IMR-90 (cell line): ENCODE measurements around the gene DHRS13. TPM values are rescaled to one million over a fixed set of nuclear protein-coding genes. Genes with fewer than 3 reads are reported as not detected.
A peak's percentile ranks its signal among the peaks of the same experiment; 100 is the strongest.

Experiments
- ATAC-seq: fragments of 200-7000 bp; cut with Tn5 transposase; 2 replicates; pipeline ENCODE4 v1.9.1; 2020; ENCODE audit warnings: low read depth, mild to moderate bottlenecking, moderate library complexity
- BruUV-seq: library from RNA; stranded (reverse); fragments of 400-500 nt; replicated peaks from 2 replicates; lab custom pipeline; 2021; lab: Mats Ljungman, UMichigan
- CTCF ChIA-PET: fragments of 300-600 bp; formaldehyde crosslinking; extraction: SDS; loops from one replicate; lab custom pipeline; 2021; ENCODE audit warnings: antibody characterized with exemption; lab: Yijun Ruan, JAX
- POLR2A ChIA-PET: fragments of 300-600 bp; sonication (Branson Sonifier 250); formaldehyde crosslinking; loops from one replicate; lab custom pipeline; 2022; ENCODE audit warnings: antibody characterized with exemption; ENCODE audit not compliant: unreplicated experiment; lab: Charles Lee
- DNase-seq: peaks from one replicate; pipeline ENCODE4 v3.0.0; 2013
- H2AFZ ChIP-seq: replicated peaks from 2 replicates; pipeline ENCODE3; 2013; ENCODE audit warnings: low read length, mild to moderate bottlenecking; ENCODE audit not compliant: poor library complexity
- H2AK5ac ChIP-seq: 2 replicates; pipeline ENCODE4 v1.6.1; 2013; ENCODE audit warnings: low read depth, low read length, inconsistent platforms
- H2AK9ac ChIP-seq: replicated peaks from 2 replicates; pipeline ENCODE3; 2013; ENCODE audit warnings: mild to moderate bottlenecking, low read depth, low read length, moderate library complexity; ENCODE audit not compliant: poor library complexity
- H2BK120ac ChIP-seq: 2 replicates; pipeline ENCODE4 v1.6.1; 2013; ENCODE audit warnings: low read depth, low read length, inconsistent platforms
- H2BK15ac ChIP-seq: 3 replicates; pipeline ENCODE4 v1.6.1; 2013; ENCODE audit warnings: low read depth, low read length, inconsistent platforms
- H2BK20ac ChIP-seq: 2 replicates; pipeline ENCODE4 v1.6.1; 2013; ENCODE audit warnings: low read depth, mild to moderate bottlenecking, inconsistent platforms, low read length, moderate library complexity
- H2BK5ac ChIP-seq: 2 replicates; pipeline ENCODE4 v1.6.1; 2013; ENCODE audit warnings: mild to moderate bottlenecking, low read depth, low read length, inconsistent platforms; ENCODE audit not compliant: poor library complexity, severe bottlenecking
- H3K14ac ChIP-seq: replicated peaks from 2 replicates; pipeline ENCODE4 v1.6.1; 2013; ENCODE audit warnings: low read depth, low read length, inconsistent platforms
- H3K18ac ChIP-seq: 2 replicates; pipeline ENCODE4 v1.6.1; 2013; ENCODE audit warnings: low read depth, low read length, control low read depth
- H3K23ac ChIP-seq: 2 replicates; pipeline ENCODE4 v1.6.1; 2013; ENCODE audit warnings: low read depth, low read length, inconsistent platforms
- H3K27ac ChIP-seq: 2 replicates; pipeline ENCODE4 v1.5.1; 2013; ENCODE audit warnings: mild to moderate bottlenecking, control low read depth, low read length; ENCODE audit not compliant: insufficient read depth
- H3K27me3 ChIP-seq: 2 replicates; pipeline ENCODE4 v1.6.1; 2013; ENCODE audit warnings: low read length; ENCODE audit not compliant: control insufficient read depth, insufficient read depth
- H3K36me3 ChIP-seq: 2 replicates; pipeline ENCODE4 v1.6.1; 2013; ENCODE audit warnings: low read length, mixed read lengths; ENCODE audit not compliant: control insufficient read depth, insufficient read depth
- H3K4ac ChIP-seq: 2 replicates; pipeline ENCODE4 v1.6.1; 2013; ENCODE audit warnings: low read depth, low read length, inconsistent platforms
- H3K4me1 ChIP-seq: 2 replicates; pipeline ENCODE4 v1.6.1; 2013; ENCODE audit warnings: low read length, mixed read lengths; ENCODE audit not compliant: control insufficient read depth, insufficient read depth
- H3K4me2 ChIP-seq: 2 replicates; pipeline ENCODE4 v1.6.1; 2013; ENCODE audit warnings: low read depth, mild to moderate bottlenecking, control low read depth, low read length, moderate library complexity
- H3K4me3 ChIP-seq: 2 replicates; pipeline ENCODE4 v1.5.1; 2013; ENCODE audit warnings: low read depth, mild to moderate bottlenecking, control low read depth, low read length, moderate library complexity; ENCODE audit not compliant: insufficient read depth
- H3K56ac ChIP-seq: 2 replicates; pipeline ENCODE4 v1.6.1; 2013; ENCODE audit warnings: low read length, inconsistent platforms; ENCODE audit not compliant: insufficient read depth; ENCODE audit errors: extremely low read depth
- H3K79me1 ChIP-seq, 2 experiments: 2 replicates each; pipeline ENCODE4 v1.6.1; 2013; ENCODE audit warnings: low read length in 2 of 2, inconsistent platforms in 1 of 2, low read depth in 1 of 2
- H3K9ac ChIP-seq: 2 replicates; pipeline ENCODE4 v1.6.1; 2013; ENCODE audit warnings: low read depth, low read length, control low read depth
- H3K9me1 ChIP-seq: 2 replicates; pipeline ENCODE4 v1.6.1; 2013; ENCODE audit warnings: low read length, inconsistent platforms; ENCODE audit not compliant: insufficient read depth
- H3K9me3 ChIP-seq: 2 replicates; pipeline ENCODE4 v1.6.1; 2013; ENCODE audit warnings: low read length; ENCODE audit not compliant: control insufficient read depth, insufficient read depth
- H4K20me1 ChIP-seq: 2 replicates; pipeline ENCODE4 v1.6.1; 2013; ENCODE audit warnings: low read length, inconsistent platforms; ENCODE audit not compliant: insufficient read depth
- H4K5ac ChIP-seq: 2 replicates; pipeline ENCODE4 v1.6.1; 2013; ENCODE audit warnings: mild to moderate bottlenecking, low read depth, low read length, control low read depth
- H4K8ac ChIP-seq, 2 experiments: 2 replicates each; pipeline ENCODE4 v1.6.1; 2013; ENCODE audit warnings: low read depth in 2 of 2, low read length in 2 of 2, control low read depth in 1 of 2, inconsistent platforms in 1 of 2
- H4K91ac ChIP-seq: 2 replicates; pipeline ENCODE4 v1.6.1; 2013; ENCODE audit warnings: low read depth, low read length, inconsistent platforms; ENCODE audit not compliant: insufficient read depth
- CEBPB ChIP-seq: IDR thresholded peaks from 2 replicates; pipeline ENCODE4 v1.6.1; 2012; ENCODE audit warnings: low read depth, low read length, improper control_type of control experiment
- FOS ChIP-seq: fragments of 150-350 bp; IDR thresholded peaks from 2 replicates; pipeline ENCODE4 v1.6.1; 2016; ENCODE audit warnings: low read depth, low read length
- MAFK ChIP-seq: IDR thresholded peaks from 2 replicates; pipeline ENCODE4 v1.6.1; 2012; ENCODE audit warnings: low read depth, low read length, improper control_type of control experiment
- NFE2L2 ChIP-seq: fragments of 150-350 bp; IDR thresholded peaks from 2 replicates; pipeline ENCODE4 v1.6.1; 2016; ENCODE audit warnings: low read depth, mild to moderate bottlenecking, low read length
- RAD21 ChIP-seq: IDR thresholded peaks from 2 replicates; pipeline ENCODE4 v1.6.1; 2012; ENCODE audit warnings: low read length, improper control_type of control experiment
- RCOR1 ChIP-seq: IDR thresholded peaks from 2 replicates; pipeline ENCODE4 v1.6.1; 2012; ENCODE audit warnings: mild to moderate bottlenecking, low read length, improper control_type of control experiment; ENCODE audit not compliant: insufficient replicate concordance
- RFX5 ChIP-seq: IDR thresholded peaks from 2 replicates; pipeline ENCODE4 v1.8.0; 2012; ENCODE audit warnings: low read depth, mild to moderate bottlenecking, low read length, moderate library complexity
- WGBS, 2 experiments: methylation state at CpG; one replicate each; pipeline versions ENCODE4 v1.1.5 to v1.1.7; 2013; ENCODE audit warnings: missing lambda C conversion rate in 2 of 2; ENCODE audit not compliant: insufficient read length in 1 of 2; ENCODE audit errors: extremely low coverage in 2 of 2; 5-methylcytosine and 5-hydroxymethylcytosine counted together
- dilution Hi-C: fragments of 300-500 bp; cut with HindIII; formaldehyde crosslinking; loops from one replicate; pipeline ENCODE4 v1.14.3; 2018; ENCODE audit warnings: low sequenced_read_pairs; ENCODE audit not compliant: unreplicated experiment
- in situ Hi-C: fragments of 300-500 bp; cut with MboI; formaldehyde crosslinking; loops from 3 replicates; pipeline ENCODE4 v1.14.3; 2019; ENCODE audit warnings: low sequenced_read_pairs, inconsistent platforms, mixed read lengths
- intact Hi-C: fragments of 100-400 bp; cut with micrococcal nuclease; formaldehyde crosslinking; loops from 2 replicates; pipeline ENCODE4 v1.10.0; 2022
- polyA plus RNA-seq, 3 experiments: library from polyadenylated mRNA; depleted of rRNA; stranded (reverse); fragments of >200 nt; gene quantifications; 2 replicates each; pipeline ENCODE4 v1.2.3, GENCODE V29; 2012; ENCODE audit warnings: low replicate concordance in 1 of 3
- total RNA-seq: library from RNA; depleted of rRNA; stranded (reverse); fragments of >200 nt; gene quantifications from 2 replicates; pipeline ENCODE4 v1.2.3, GENCODE V29; 2012

DHRS13 gene
- total and polyA plus RNA-seq, 2 of the 4 experiments (the other 2 are of a cell fraction): 2.7 to 3.9 TPM

DNA sequence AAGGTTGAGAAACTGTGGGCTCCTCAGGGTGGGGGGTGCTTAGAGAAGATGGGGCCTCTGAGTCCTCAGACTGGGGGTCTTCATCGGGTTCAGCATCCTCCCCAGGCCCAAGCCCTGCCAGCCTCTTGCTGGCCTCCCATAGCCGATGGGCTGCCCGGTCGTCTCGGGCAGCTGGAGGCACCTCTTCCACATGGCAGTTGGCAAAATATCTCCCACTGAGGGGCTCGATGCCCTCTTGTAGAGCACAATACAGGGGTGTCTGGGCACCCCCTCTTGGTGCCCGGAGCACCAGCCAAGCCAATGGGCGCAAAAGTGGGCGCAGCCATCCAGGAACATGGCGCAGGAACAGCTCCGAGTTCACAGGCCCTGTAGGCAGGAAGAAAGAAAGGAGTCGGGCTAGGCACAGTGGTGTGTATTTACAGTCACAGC, 4.3 kb downstream of the DHRS13 start:
- no peak overlapping the region for H3K18ac ChIP-seq
- TF ChIP-seq CEBPB (no peak), FOS (no peak), RFX5 (no peak), MAFK (no peak), RCOR1 (no peak), NFE2L2 (no peak), RAD21 (no peak)
- H2BK5ac ChIP-seq: no peak overlapping the region
- intact Hi-C loops (no loop called here), in situ Hi-C loops (no loop called here), dilution Hi-C loops (no loop called here)
- no TSS peak for BruUV-seq
- H3K23ac ChIP-seq: peak overlapping the region; percentile 98; the same call in 1 of the 2 replicates
- H3K56ac ChIP-seq: no peak overlapping the region
- H3K27me3 ChIP-seq: no peaks in the 10 kb centered on the region
- no peak overlapping the region for H3K14ac ChIP-seq
- no peaks in the 10 kb centered on the region for H3K9me3 ChIP-seq
- no peak overlapping the region for H3K4ac ChIP-seq
- H3K79me1 ChIP-seq: peaks cover 11 to 52% of the 10 kb centered on the region in 2 experiments; a peak in 3 of 4 replicates
- no peak overlapping the region for H3K4me2 ChIP-seq
- H2BK120ac ChIP-seq: no peak overlapping the region
- ChIA-PET CTCF (interaction anchor here (0.6 to 2.8 kb wide), 2 partner anchors 27 to 134 kb away, joined by 3 to 15 read pairs; no protein-coding TSS in a partner anchor), POLR2A (no interaction called here)
- H3K9ac ChIP-seq: no peak overlapping the region
- peak overlapping the region; percentile 95 for H2AFZ ChIP-seq
- peaks cover 17% of the 10 kb centered on the region; the same call in 1 of the 2 replicates for H4K20me1 ChIP-seq
- peaks cover 16% of the 10 kb centered on the region for H3K9me1 ChIP-seq
- no peak overlapping the region for H3K27ac ChIP-seq
- ATAC-seq (no peak), DNase-seq (no peak)
- H2AK5ac ChIP-seq: peak overlapping the region; percentile 80; the same call in 1 of the 2 replicates
- peaks cover 9% of the 10 kb centered on the region for H3K4me1 ChIP-seq
- H3K36me3 ChIP-seq: no peaks in the 10 kb centered on the region
- WGBS, 2 experiments: 91% methylated on average over 7 of the region's 12 CpGs; no CpG with 5 or more reads in 1 of the 2 experiments
- H2AK9ac ChIP-seq: peak overlapping the region; percentile 23
- no peak overlapping the region for H4K5ac ChIP-seq
- peak overlapping the region; percentile 82 to 97; a peak in 2 of 4 replicates for H4K8ac ChIP-seq
- no peak overlapping the region for H2BK20ac ChIP-seq
- no peak overlapping the region for H3K4me3 ChIP-seq
- H2BK15ac ChIP-seq: 0 out of 3 replicates have a peak overlapping the region, but pooled peaks have one; percentile 49
- H4K91ac ChIP-seq: no peak overlapping the region; the same call in 1 of the 2 replicates
